Measurements from ENCODE around the gene STK17B. TPM values are rescaled to one million over a fixed set of nuclear protein-coding genes. Genes with fewer than 3 reads are reported as not detected.

The STK17B gene
- 43.6 and 44.1 TPM in 2 replicates for total RNA-seq

DNA sequence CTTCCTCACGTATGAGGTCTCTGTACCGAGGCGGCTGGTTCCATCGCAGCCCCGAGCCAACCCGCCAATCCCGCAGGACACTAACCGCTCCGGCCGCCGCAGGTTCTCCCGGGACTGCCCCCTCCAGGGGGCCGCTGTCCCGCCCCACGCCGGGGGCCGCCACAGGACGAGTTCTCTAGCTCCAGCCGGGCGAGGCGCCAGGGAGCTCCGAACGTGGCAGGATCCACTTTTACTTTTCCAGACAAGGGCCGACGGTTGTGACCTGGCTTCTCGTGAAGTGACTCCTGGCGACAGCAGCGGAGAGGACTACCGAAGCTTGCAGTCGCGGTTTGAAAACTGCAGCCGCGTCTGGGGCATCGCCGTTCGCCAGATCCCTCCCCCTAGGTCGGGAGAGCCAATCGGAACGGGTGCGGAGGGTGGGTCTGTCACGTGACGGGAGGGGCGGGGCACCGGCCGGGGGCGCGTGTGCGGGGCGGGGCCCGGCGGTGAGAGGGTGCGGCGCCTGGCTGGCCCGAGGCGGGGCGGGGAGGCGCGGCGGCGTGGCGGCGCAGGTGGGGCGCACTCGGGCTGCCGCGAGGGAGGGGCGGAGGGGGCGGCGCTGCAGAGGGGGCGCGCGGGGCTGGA lies at the start of gene STK17B:
Gene STK17B (minus strand): TSS at position 331 of the 624 bp plus-strand sequence. CDS start 8,195 bp downstream, outside the sequence.
- TF ChIP-seq, protein P1, sequence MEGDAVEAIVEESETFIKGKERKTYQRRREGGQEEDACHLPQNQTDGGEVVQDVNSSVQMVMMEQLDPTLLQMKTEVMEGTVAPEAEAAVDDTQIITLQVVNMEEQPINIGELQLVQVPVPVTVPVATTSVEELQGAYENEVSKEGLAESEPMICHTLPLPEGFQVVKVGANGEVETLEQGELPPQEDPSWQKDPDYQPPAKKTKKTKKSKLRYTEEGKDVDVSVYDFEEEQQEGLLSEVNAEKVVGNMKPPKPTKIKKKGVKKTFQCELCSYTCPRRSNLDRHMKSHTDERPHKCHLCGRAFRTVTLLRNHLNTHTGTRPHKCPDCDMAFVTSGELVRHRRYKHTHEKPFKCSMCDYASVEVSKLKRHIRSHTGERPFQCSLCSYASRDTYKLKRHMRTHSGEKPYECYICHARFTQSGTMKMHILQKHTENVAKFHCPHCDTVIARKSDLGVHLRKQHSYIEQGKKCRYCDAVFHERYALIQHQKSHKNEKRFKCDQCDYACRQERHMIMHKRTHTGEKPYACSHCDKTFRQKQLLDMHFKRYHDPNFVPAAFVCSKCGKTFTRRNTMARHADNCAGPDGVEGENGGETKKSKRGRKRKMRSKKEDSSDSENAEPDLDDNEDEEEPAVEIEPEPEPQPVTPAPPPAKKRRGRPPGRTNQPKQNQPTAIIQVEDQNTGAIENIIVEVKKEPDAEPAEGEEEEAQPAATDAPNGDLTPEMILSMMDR (IDR thresholded peaks at IDR 0.05; ENCODE audit: insufficient read depth, low read depth, low read length): peak; percentile 15
- peak within 1 kb of the TSS; percentile 98 for H3K4me3 ChIP-seq (ENCODE audit: low read depth, low read length)
- peak; percentile 95 for DNase-seq (ENCODE audit: low read depth)

DNA sequence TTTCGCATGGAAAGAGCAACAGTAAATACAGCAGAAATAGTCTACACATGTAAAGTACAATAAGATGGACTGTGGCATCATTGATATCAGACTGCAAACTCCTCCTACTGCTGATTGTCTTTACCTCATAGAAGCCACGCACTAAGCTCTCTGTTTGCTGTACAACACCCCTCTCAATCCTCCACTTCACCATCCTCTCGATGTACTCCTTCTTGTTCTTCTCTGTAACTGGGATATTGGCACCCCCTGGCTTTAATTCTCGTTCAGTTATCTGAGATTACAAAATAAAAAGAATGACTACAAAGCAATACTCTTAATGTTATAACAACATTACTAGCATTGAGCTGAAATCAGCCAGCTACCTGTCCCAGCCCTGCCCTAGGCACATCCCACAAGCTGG lies 49.3 kb upstream of the STK17B start:
- DNase-seq (ENCODE audit: low read depth): no peak
- TF ChIP-seq, protein P1 (IDR thresholded peaks at IDR 0.05; ENCODE audit: insufficient read depth, low read depth, low read length): no peak
- no peak overlapping the region for H3K4me3 ChIP-seq (ENCODE audit: low read depth, low read length)

DNA sequence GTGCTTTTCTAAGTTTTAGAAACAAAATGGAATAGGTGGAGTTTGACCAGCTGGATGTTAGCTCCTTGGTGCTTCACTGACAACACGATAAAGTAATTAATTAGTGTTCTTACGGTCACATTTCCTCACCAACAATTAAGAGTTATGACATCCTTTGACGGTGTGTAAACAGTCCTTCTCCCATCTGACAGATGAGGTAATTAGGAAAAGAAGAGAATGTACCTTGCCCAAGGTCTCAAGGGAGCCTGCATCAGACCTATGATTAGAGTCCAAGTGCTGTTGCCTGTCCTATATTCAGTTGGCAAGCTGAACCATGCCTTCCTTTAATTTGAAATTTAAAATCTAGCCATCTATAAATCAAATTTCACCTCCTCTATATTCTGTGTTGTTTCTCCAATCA lies 48.3 kb upstream of the STK17B start:
- DNase-seq (ENCODE audit: low read depth): no peak
- TF ChIP-seq, protein P1 (IDR thresholded peaks at IDR 0.05; ENCODE audit: insufficient read depth, low read depth, low read length): no peak
- no peak overlapping the region for H3K4me3 ChIP-seq (ENCODE audit: low read depth, low read length)

DNA sequence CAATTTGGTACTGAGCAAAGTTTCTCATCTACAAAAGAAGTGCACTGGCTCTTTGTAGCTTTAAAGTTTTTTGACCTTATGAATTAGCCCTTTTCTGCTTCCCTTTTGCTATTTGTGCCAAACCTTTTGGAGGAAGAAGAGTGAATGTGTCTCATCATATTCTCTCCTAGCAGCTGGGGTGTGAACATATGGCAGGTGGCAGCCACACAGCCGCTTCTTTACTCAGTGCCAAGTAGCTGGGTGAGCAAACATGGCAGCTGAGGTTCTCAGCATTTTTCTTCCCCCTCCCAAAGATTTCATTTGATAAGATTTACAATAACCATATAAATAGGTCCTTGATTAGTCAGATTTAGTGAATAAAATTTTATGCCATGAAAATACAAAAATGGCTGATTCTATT lies 46.7 kb upstream of the STK17B start:
- TF ChIP-seq, protein P1 (IDR thresholded peaks at IDR 0.05; ENCODE audit: insufficient read depth, low read depth, low read length): no peak
- H3K4me3 ChIP-seq (ENCODE audit: low read depth, low read length): no peak overlapping the region
- DNase-seq (ENCODE audit: low read depth): no peak

DNA sequence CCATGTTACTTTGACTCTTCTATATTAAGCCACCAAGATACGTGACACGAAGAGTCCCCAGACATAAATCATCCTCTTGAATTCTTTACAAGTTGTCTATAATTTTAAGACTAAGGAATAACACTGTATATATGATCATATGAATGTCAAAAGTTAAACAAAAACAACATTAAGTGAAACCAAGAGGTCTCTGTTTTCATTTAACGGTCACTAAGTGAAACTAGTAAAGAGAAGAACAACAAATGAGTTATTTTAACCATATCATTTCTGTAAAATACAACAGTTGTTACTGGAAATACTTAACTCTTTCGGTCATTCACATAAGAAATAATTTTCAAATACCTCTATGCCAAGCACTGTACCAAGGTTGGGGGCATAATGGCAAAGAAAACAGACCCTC lies 45.7 kb upstream of the STK17B start:
- TF ChIP-seq, protein P1 (IDR thresholded peaks at IDR 0.05; ENCODE audit: insufficient read depth, low read depth, low read length): no peak
- H3K4me3 ChIP-seq (ENCODE audit: low read depth, low read length): no peak overlapping the region
- no peak for DNase-seq (ENCODE audit: low read depth)

DNA sequence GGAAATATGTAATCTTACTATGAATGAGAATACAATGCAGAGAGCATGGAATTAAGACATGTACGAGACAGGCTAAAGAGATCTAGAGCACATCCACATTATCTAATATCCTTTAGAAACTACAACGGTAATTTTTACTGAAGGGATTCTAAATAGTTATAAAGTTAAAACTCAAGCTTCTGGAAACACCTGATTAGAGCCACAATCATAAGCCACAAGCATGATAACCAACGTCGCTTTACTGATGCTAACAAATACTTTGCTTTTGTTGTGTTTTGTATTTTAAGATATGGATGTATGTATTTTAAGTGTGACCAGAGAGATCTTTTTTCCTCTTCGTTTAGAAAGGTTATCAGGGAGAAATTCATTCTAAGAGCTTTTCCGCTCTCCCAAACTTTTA lies 44.0 kb upstream of the STK17B start:
- no peak for DNase-seq (ENCODE audit: low read depth)
- no peak overlapping the region for H3K4me3 ChIP-seq (ENCODE audit: low read depth, low read length)
- TF ChIP-seq, protein P1 (IDR thresholded peaks at IDR 0.05; ENCODE audit: insufficient read depth, low read depth, low read length): no peak

DNA sequence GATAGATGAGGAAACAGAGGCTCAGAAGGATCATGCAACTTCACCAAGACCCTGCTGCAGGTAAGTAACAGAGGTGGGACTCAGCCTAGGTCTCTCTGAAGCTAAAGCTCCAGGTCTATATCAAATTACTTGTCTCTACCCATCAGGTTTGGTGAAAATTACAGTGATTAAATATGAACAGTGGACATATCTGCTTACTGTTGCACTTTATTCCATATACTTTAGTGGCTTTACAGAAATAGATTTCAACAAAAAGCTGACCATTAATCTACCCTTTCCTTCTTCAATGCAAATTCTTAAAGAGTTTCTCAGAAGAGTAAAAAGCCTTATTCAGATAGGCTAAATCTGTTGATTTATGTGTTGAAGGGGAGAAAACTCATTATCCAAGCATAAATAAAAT lies 42.8 kb upstream of the STK17B start:
- no peak overlapping the region for H3K4me3 ChIP-seq (ENCODE audit: low read depth, low read length)
- DNase-seq (ENCODE audit: low read depth): no peak
- TF ChIP-seq, protein P1 (IDR thresholded peaks at IDR 0.05; ENCODE audit: insufficient read depth, low read depth, low read length): no peak
